HUES64 (cell line): Measurements from ENCODE around the gene TMEM259.

ENCODE experiments used
- H3K27ac ChIP-seq: 2 replicates; pipeline ENCODE4 v1.7.0; 2013; ENCODE audit warnings: low read depth, low read length, inconsistent platforms
- H3K27me3 ChIP-seq: 2 replicates; pipeline ENCODE4 v1.6.1; 2013; ENCODE audit warnings: mild to moderate bottlenecking, low read length; ENCODE audit not compliant: insufficient read depth
- H3K36me3 ChIP-seq: 2 replicates; pipeline ENCODE4 v1.6.1; 2013; ENCODE audit warnings: mild to moderate bottlenecking, low read length; ENCODE audit not compliant: insufficient read depth
- H3K4me1 ChIP-seq: 2 replicates; pipeline ENCODE4 v1.6.1; 2013; ENCODE audit warnings: mild to moderate bottlenecking, low read length, moderate library complexity; ENCODE audit not compliant: insufficient read depth
- H3K4me3 ChIP-seq: 2 replicates; pipeline ENCODE4 v1.5.1; 2013; ENCODE audit warnings: mild to moderate bottlenecking, low read length, moderate library complexity
- H3K9ac ChIP-seq: 2 replicates; pipeline ENCODE4 v1.6.1; 2013; ENCODE audit warnings: mild to moderate bottlenecking, low read depth, low read length
- H3K9me3 ChIP-seq: 2 replicates; pipeline ENCODE4 v1.6.1; 2013; ENCODE audit warnings: low read depth, low read length; ENCODE audit not compliant: insufficient read depth
- WGBS: fragments of 150-250, 120-280 bp; methylation state at CpG from one replicate; pipeline ENCODE4 v1.1.7; 2013; ENCODE audit warnings: missing lambda C conversion rate; 5-methylcytosine and 5-hydroxymethylcytosine counted together

TMEM259 gene

DNA sequence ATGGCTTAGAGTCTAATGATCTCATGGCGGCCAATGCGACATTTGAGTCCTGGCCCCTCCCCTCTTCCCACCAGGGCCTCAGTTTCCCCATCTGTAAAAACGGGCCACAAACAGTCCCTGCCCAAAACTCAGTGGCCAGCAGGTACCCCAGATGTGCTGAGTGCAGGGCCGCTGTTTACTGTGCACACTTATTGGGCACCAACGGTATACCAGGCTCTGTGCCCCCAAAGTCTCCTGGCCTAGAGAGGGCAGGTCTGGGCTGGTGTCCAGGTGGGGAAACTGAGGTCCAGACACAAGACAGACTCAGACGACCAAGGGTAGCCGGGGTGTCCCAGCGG is 60.4 kb downstream of the TMEM259 start:
- no peak overlapping the region for H3K4me3 ChIP-seq
- no peak overlapping the region for H3K9ac ChIP-seq
- no peaks in the 10 kb centered on the region for H3K9me3 ChIP-seq
- no peak overlapping the region for H3K27ac ChIP-seq
- 89% methylated on average over 8 of the region's 8 CpGs for WGBS
- peaks cover 8% of the 10 kb centered on the region; the same call in 1 of the 2 replicates for H3K4me1 ChIP-seq
- H3K36me3 ChIP-seq: peaks cover 36% of the 10 kb centered on the region
- H3K27me3 ChIP-seq: no peaks in the 10 kb centered on the region

GRCh38 chr19:960020-960419 is 60.9 kb downstream of the TMEM259 start:
- Histone ChIP-seq H3K4me1 (peaks cover 8% of the 10 kb centered on the region; the same call in 1 of the 2 replicates), H3K9me3 (no peaks in the 10 kb centered on the region), H3K9ac (no peak overlapping the region), H3K27me3 (no peaks in the 10 kb centered on the region), H3K4me3 (no peak overlapping the region), H3K36me3 (peaks cover 30% of the 10 kb centered on the region), H3K27ac (peak overlapping the region; percentile 43)
- WGBS: 64% methylated on average over 12 of the region's 12 CpGs
